Stimulated activated CD4-positive, alpha-beta T cell treated with anti-CD3 and anti-CD28 coated beads, Interleukin-4, amount 100 ng/mL, for 48 hours (primary cell): Measurements from ENCODE around the gene HDAC2.

ENCODE experiments used
- DNase-seq, 2 donors: peaks; one replicate each; pipeline ENCODE4 v3.0.0-alpha.2; 2020; ENCODE audit warnings: low read depth in 2 of 2

Gene HDAC2

GRCh38 chr6:113909224-113909856, 61.6 kb downstream of the HDAC2 start:
- no peak for DNase-seq

- DNase-seq: no peak
Measured at GRCh38 chr6:113908801-113909200, 62.1 kb downstream of the HDAC2 start.

- no peak for DNase-seq
Measured at GRCh38 chr6:113907102-113907815, 63.7 kb downstream of the HDAC2 start.

GRCh38 chr6:113903666-113904330, 67.2 kb downstream of the HDAC2 start:
- no peak for DNase-seq

- DNase-seq: no peak
Measured at GRCh38 chr6:113901482-113901881, 69.5 kb downstream of the HDAC2 start.

GRCh38 chr6:113894712-113895674, 76.0 kb downstream of the HDAC2 start:
- no peak for DNase-seq

GRCh38 chr6:113893866-113894265, 77.1 kb downstream of the HDAC2 start:
- no peak for DNase-seq

- DNase-seq: no peak
Measured at GRCh38 chr6:113893451-113893850, 77.5 kb downstream of the HDAC2 start.

GRCh38 chr6:113888956-113889630, 81.9 kb downstream of the HDAC2 start:
- no peak for DNase-seq

GRCh38 chr6:113888493-113888892, 82.5 kb downstream of the HDAC2 start:
- no peak for DNase-seq

GRCh38 chr6:113886512-113886911, 84.4 kb downstream of the HDAC2 start:
- no peak for DNase-seq

- DNase-seq: no peak
Measured at GRCh38 chr6:113884011-113884410, 86.9 kb downstream of the HDAC2 start.
